Measurements from ENCODE around the gene DLG2.

DNA sequence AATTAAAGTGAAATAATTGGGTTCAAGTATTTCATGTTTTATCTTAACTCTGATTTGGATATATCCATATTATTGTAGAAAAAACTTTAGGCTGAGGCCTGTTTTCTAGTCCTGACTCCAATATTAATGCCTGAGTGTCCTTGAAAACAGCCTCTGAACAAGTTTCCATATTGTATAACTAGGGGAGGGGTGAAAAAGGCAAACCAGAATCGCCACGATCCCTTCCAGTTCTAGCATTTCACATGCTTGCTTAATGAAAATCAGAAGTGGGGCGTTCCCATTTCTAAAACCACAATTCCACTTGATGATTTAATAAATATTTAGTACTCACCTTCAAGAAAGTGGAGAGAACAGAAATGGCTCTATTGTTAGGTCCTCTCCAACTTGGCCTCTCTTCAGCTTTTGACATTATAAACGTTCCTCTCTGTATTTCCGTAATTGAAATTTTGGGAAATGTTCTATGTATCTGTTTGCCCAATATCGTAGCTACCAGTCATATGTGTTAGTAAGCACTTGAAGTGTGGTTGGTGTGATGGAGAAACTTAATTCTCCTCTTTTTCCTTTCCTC lies 1779.6 kb downstream of the DLG2 start:
- TF ChIP-seq TCF12 (IDR thresholded peaks at IDR 0.05; ENCODE audit: low read depth) (no peak), TEAD4 (IDR thresholded peaks at IDR 0.05) (no peak)
- TF ChIP-seq, protein P1, sequence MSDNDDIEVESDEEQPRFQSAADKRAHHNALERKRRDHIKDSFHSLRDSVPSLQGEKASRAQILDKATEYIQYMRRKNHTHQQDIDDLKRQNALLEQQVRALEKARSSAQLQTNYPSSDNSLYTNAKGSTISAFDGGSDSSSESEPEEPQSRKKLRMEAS (IDR thresholded peaks at IDR 0.05), result no peak
